ENCODE data around the gene PLEKHA5. TPM values are rescaled to one million over a fixed set of nuclear protein-coding genes. Genes with fewer than 3 reads are reported as not detected.

Gene PLEKHA5
- total RNA-seq, 4 donors from 2014 or later = 21.3 to 22.9 (median 21.4) TPM

- 88 to 94% methylated on average over 3 of the region's 3 CpGs for WGBS, 2 donors
- Histone ChIP-seq H3K4me1 (no peaks in the 10 kb centered on the region), H3K4me3 (no peak overlapping the region), H3K27ac (no peak overlapping the region), H3K9me3 (peaks cover 0 to 6% (median 0%) of the 10 kb centered on the region in 4 donors), H3K27me3 (no peaks in the 10 kb centered on the region), H3K36me3 (no peaks in the 10 kb centered on the region)
- no peak for DNase-seq (ENCODE audit: low spot score in 2 of 2)
- no peak for TF ChIP-seq EP300 (IDR thresholded peaks at IDR 0.05)
These were observed 87.9 kb downstream of the PLEKHA5 start for GRCh38 chr12:19217446-19217845.

GRCh38 chr12:19220205-19220604, 90.7 kb downstream of the PLEKHA5 start:
- H3K27me3 ChIP-seq = no peaks in the 10 kb centered on the region
- no peaks in the 10 kb centered on the region for H3K36me3 ChIP-seq
- no peak for TF ChIP-seq POLR2A (IDR thresholded peaks at IDR 0.05)
- no peak for TF ChIP-seq EP300 (IDR thresholded peaks at IDR 0.05)
- no peak for TF ChIP-seq CTCF (IDR thresholded peaks at IDR 0.05)
- H3K27ac ChIP-seq = no peak overlapping the region
- no peak overlapping the region for H3K4me3 ChIP-seq
- H3K9me3 ChIP-seq = peaks cover 0 to 6% (median 0%) of the 10 kb centered on the region in 4 donors
- DNase-seq (ENCODE audit: low spot score in 2 of 2) = no peak
- H3K4me1 ChIP-seq = peaks cover 0 to 6% (median 0%) of the 10 kb centered on the region in 4 donors
- 48 to 51% methylated on average over 3 of the region's 3 CpGs for WGBS, 2 donors

- Histone ChIP-seq H3K27me3 (no peaks in the 10 kb centered on the region), H3K4me3 (no peak overlapping the region), H3K36me3 (no peaks in the 10 kb centered on the region), H3K9me3 (peaks cover 0 to 6% (median 0%) of the 10 kb centered on the region in 4 donors), H3K4me1 (peaks cover 0 to 6% (median 0%) of the 10 kb centered on the region in 4 donors), H3K27ac (no peak overlapping the region)
- WGBS, 2 donors = 76 to 82% methylated on average over 2 of the region's 2 CpGs
- TF ChIP-seq CTCF (IDR thresholded peaks at IDR 0.05) (no peak), EP300 (IDR thresholded peaks at IDR 0.05) (no peak), POLR2A (IDR thresholded peaks at IDR 0.05) (no peak)
- DNase-seq (ENCODE audit: low spot score in 2 of 2) = no peak
These were observed 91.4 kb downstream of the PLEKHA5 start for GRCh38 chr12:19220852-19221466.

GRCh38 chr12:19222558-19222957, 93.0 kb downstream of the PLEKHA5 start:
- Histone ChIP-seq H3K27me3 (no peaks in the 10 kb centered on the region), H3K27ac (no peak overlapping the region), H3K4me3 (no peak overlapping the region), H3K4me1 (peaks cover 0 to 8% (median 0%) of the 10 kb centered on the region in 4 donors), H3K36me3 (no peaks in the 10 kb centered on the region), H3K9me3 (peaks cover 0 to 6% (median 0%) of the 10 kb centered on the region in 4 donors)
- no peak for DNase-seq (ENCODE audit: low spot score in 2 of 2)
- WGBS, 2 donors = 68 to 77% methylated on average over 3 of the region's 3 CpGs
- TF ChIP-seq CTCF (IDR thresholded peaks at IDR 0.05) = no peak
- no peak for TF ChIP-seq POLR2A (IDR thresholded peaks at IDR 0.05)
- TF ChIP-seq EP300 (IDR thresholded peaks at IDR 0.05) = no peak

- no peaks in the 10 kb centered on the region for H3K36me3 ChIP-seq
- H3K9me3 ChIP-seq = peaks cover 0 to 6% (median 0%) of the 10 kb centered on the region in 4 donors
- H3K4me3 ChIP-seq = no peak overlapping the region
- WGBS, 2 donors = 63 to 71% methylated on average over 3 of the region's 3 CpGs
- peak overlapping the region in 1 of 4 donors; percentile 6 for H3K27ac ChIP-seq
- DNase-seq (ENCODE audit: low spot score in 2 of 2) = no peak
- H3K4me1 ChIP-seq = peaks cover 0 to 10% (median 0%) of the 10 kb centered on the region in 4 donors
- TF ChIP-seq POLR2A (IDR thresholded peaks at IDR 0.05) (no peak), CTCF (IDR thresholded peaks at IDR 0.05) (peak in 2 of 5 experiments; percentile 8 to 17), EP300 (IDR thresholded peaks at IDR 0.05) (no peak)
- no peaks in the 10 kb centered on the region for H3K27me3 ChIP-seq
These were observed 93.5 kb downstream of the PLEKHA5 start for GRCh38 chr12:19223018-19223417.
